Measurements from ENCODE around the gene ARHGEF35. TPM values are rescaled to one million over a fixed set of nuclear protein-coding genes. Genes with fewer than 3 reads are reported as not detected.
"Not testable (repeated sequence)": the region's sequence is repeated elsewhere in the genome, so short reads cannot be mapped to it uniquely, and the experiment has no call there.

ARHGEF35 gene
- not detected for polyA plus RNA-seq (2012; ENCODE audit: insufficient read depth, insufficient read length, low read depth)

DNA sequence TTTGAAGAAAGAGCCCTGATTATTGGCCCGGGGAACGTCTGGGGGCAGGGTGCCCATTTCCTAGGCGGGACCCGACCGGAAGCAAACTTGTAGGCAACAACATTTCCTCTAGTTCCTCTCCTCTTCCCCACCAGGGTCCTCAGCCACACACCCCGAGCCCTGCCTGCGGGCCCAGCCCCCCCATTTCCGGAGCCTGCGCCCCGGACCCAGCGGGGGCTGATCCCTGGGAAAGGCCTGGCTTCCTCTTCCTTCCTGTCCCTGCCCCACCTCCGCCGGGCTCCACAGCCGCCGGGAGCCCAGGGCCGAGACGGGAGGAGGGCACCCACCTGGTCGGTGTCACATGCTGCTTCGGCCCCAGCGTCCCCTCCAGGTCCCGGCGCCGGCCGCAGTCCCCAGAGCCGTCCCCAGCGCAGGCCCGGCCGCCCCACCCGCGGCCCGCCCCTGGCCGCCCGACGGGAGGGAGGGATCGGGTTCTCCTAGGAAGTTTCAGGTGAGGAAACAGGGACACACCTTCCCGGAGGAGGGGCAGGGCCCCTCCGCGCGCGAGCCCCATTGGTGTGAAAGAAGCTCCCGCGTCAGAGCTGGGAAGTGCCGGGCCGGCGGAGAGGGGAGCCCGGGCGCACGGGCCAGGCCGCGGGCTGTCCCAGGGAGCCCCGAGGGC, at the start of gene ARHGEF35:
TSS of gene ARHGEF35 (minus strand) at position 622 of the 661 bp plus-strand sequence. CDS start 7,450 bp downstream, outside the sequence.
- not testable (repeated sequence) for H3K36me3 ChIP-seq; H3K9me3 ChIP-seq; H3K4me1 ChIP-seq; H3K4me3 ChIP-seq (ENCODE audit: low read depth, low read length); DNase-seq; H3K27me3 ChIP-seq

DNA sequence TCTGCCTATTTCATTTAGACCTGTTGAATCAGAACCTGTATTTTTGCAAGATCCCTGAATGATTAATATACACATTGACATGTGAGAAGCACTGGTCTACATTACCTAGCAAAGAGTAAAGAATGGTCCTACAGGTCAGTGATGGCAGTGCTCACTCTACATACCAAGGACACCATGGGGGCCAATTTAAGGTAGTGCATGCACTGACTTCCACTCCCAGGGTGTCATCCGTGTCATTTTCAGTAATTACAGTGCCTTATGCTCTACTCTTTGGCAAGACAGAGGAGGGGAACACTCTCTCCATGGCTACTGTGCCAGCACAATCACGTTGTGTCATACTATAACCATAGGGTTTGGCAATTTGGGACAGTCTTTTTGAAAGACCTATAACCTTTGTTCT, 49.7 kb upstream of the ARHGEF35 start:
- H3K27me3 ChIP-seq; H3K9me3 ChIP-seq; DNase-seq; H3K4me1 ChIP-seq; H3K4me3 ChIP-seq (ENCODE audit: low read depth, low read length); H3K36me3 ChIP-seq: not testable (repeated sequence)

DNA sequence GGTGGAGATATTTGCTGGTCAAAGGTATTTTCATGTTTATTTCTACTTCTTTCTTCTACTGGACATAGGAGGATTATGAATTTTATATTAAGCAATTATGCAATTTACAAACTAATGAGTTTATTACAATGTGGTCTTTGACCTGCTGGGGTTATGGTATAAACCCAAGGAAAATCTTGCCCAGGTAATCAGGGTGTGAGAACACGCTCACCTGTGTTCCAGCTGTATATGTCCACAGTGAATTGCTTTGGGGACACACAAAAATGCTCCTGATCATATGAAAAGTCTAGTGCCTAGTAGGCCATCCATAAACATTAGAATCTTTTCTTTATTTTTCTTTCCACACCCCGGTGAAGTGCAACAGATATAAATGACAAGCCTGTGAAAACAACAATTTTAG, 43.7 kb upstream of the ARHGEF35 start, which contains the start of gene OR2A42:
TSS of gene OR2A42 (minus strand) at position 241 of the 400 bp plus-strand sequence. CDS start 6,762 bp downstream, outside the sequence.
- not testable (repeated sequence) for H3K27me3 ChIP-seq; H3K36me3 ChIP-seq; DNase-seq; H3K9me3 ChIP-seq; H3K4me3 ChIP-seq (ENCODE audit: low read depth, low read length); H3K4me1 ChIP-seq

DNA sequence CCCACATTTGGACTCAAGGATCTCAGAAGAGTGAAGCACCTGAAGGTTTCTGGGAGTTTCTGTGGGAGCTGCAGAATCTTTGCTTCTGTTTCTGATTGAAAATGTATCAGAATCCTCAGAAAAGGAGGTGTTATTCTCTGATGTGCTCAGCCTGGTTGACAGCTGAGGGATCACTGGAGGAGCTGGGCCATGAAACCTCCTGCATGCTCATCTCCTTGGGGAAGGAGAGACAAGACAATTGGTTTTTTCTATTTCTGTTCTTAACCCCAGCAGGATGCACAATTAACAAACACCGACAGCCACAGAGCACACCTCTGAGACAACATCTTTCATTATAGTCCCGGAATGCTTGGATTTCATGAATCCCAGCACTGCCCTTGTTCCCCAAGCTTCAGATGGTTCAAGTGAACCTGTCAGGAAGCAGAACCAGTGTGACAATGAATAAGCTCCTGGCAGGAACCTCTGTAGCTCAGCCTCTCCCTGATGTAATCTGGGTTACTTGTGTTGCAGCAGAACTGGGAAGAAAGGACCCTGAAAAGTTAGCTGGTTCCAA, 43.0 kb upstream of the ARHGEF35 start:
- not testable (repeated sequence) for H3K9me3 ChIP-seq; H3K36me3 ChIP-seq; H3K4me1 ChIP-seq; H3K4me3 ChIP-seq (ENCODE audit: low read depth, low read length); H3K27me3 ChIP-seq; DNase-seq

DNA sequence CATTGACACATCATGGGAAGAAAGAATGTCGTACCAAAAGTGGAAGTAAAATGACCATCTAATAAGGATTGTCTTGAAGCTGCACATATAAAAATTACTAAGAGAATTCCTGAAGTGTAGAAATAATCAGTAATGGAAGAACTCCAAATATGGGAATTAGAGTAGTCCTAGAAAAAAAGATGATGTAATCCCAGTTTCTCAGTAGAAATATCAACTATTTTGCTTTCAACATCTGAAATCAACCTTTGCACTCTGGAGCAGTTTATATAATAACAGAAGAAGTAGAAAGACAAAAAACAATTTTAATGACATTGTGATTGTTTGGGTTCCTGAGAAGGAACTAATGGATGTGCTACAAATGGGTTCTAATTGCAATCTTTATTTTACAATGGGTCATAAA, 37.4 kb upstream of the ARHGEF35 start:
- not testable (repeated sequence) for H3K4me1 ChIP-seq; H3K36me3 ChIP-seq; H3K27me3 ChIP-seq; H3K4me3 ChIP-seq (ENCODE audit: low read depth, low read length); H3K9me3 ChIP-seq; DNase-seq

DNA sequence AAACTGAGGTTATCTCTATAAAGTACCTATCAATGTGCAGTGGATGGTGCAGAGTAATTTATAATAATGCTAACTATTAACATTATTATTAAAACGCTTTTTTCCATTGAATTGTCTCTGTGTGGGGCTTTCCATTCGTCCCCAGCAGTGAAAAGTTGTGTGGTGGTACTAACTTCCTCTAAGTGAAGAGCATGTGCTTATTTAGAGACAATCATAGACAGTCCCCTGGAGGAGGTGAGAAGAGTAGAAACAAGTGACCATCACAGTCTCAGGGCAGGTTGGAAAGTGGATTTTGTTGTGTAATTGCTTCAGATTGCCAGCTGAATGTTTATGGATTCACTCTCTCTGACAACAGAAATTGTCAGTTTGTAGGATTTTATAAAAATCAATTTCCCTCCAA, 35.4 kb upstream of the ARHGEF35 start:
- H3K4me1 ChIP-seq; H3K27me3 ChIP-seq; H3K4me3 ChIP-seq (ENCODE audit: low read depth, low read length); H3K36me3 ChIP-seq; H3K9me3 ChIP-seq; DNase-seq: not testable (repeated sequence)

DNA sequence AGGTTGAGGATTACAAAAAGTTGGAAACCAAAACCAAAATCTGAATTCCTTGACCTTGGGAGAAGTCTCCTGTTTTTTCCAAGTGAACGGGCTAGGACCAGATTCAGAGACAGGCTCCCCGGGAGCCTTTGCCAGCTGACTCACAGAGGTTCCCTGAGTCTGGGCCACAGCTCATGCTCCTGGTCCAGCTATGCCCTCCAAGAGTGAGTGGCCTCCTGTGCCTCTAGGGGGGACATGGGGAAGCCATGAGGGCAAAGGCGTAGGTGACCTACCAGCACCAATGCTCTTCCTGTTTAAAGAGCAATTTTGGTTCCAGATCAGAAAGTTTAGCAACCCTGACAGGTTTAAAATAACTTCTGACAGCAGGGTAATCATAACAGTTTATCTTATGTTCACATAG, 33.2 kb upstream of the ARHGEF35 start:
- not testable (repeated sequence) for H3K27me3 ChIP-seq; DNase-seq; H3K36me3 ChIP-seq; H3K9me3 ChIP-seq; H3K4me3 ChIP-seq (ENCODE audit: low read depth, low read length); H3K4me1 ChIP-seq

DNA sequence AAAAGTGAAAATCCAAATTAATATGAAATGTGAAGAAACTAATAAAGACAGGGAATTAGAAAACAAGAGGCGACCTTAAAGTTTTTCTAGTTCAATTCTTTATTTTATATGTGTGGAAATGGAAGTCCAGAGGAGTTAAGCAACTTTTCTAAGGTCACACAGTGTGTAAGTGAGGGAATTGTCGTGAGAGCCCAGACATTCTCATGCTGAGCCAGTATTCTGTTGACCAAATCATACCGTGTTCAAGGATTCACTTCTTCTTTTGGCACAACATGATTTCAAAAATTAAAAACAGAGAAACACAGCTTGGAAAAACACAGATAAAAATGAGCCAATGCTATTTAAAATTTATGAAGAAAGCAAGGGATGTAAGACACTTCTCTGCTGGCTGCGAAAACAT, 31.2 kb upstream of the ARHGEF35 start:
- not testable (repeated sequence) for H3K27me3 ChIP-seq; DNase-seq; H3K36me3 ChIP-seq; H3K4me1 ChIP-seq; H3K4me3 ChIP-seq (ENCODE audit: low read depth, low read length); H3K9me3 ChIP-seq

DNA sequence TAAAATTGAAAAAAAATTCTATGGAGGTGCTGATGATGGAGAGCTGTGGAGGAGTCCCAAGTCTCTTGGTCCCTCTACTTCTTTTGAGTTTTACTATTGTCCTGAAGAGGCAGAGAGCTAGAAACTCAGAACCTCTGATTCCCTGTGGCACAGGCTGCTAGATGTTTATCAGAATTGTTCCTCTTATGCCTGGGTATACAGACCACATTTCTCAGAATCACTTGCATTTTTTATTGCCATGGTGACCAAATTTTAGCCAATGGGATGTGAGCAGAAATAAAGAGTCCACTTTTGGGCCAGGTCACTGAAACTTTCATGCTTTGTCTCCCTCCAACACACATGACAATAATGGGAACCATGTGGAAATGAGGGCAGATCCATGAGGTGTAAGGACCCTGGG, 28.0 kb upstream of the ARHGEF35 start:
- not testable (repeated sequence) for H3K9me3 ChIP-seq; DNase-seq; H3K27me3 ChIP-seq; H3K4me3 ChIP-seq (ENCODE audit: low read depth, low read length); H3K36me3 ChIP-seq; H3K4me1 ChIP-seq

DNA sequence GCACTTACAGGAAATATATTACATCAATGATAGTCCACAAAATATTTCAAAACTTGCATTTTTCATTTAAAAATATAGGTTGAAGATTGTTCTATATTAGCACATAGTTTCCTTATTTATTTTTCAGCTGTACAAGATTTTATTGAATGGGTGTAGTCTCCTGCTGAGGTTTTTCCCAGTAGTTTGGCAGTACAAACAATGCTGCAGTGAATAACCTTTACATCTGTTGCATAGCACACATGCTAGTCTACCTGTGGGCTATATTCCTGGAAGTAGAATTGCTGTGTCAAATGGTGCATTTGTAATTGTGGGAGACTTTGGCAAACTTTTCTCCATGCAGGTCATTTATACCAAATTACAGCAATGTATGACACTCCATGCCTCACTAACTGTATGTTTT, 24.9 kb upstream of the ARHGEF35 start:
- not testable (repeated sequence) for H3K4me3 ChIP-seq (ENCODE audit: low read depth, low read length); H3K9me3 ChIP-seq; DNase-seq; H3K4me1 ChIP-seq; H3K36me3 ChIP-seq; H3K27me3 ChIP-seq

DNA sequence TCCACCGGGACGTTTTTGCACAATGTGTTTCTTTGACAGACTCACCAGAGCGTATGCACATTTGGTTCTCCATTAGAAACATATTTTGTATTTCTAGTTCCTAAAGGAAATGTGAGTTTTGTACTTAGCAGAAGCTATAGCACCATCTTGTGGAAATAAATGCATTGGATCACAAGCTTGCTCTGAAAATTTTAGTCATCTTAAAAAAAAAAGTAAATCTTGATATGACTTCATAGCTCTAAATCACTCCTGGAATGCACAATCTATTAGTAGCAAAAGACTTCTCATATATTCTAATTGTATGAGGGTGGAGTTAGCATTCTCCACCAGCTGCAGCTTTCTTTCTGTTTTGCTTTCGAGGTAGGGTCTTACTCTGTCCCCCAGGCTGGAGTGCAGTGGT, 23.5 kb upstream of the ARHGEF35 start:
- not testable (repeated sequence) for H3K4me3 ChIP-seq (ENCODE audit: low read depth, low read length); H3K9me3 ChIP-seq; H3K36me3 ChIP-seq; DNase-seq; H3K4me1 ChIP-seq; H3K27me3 ChIP-seq

DNA sequence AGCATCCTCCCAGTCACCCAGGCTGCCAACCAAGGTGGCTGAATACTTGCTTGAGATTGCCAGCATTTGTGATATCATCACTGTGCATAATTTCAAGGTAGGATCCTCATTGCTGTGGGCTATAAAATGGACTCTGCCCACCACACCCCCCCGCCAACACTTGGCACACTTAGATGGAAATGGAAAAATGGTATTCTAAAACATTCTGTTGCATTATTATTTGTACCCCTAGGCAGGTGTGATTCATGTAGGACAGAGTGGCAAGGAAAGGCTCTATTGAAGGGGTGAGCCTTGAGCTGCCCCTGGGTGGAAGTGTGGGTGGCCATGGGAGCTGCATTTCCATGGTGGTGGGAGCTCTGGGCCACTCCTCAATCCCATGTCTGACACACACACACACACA, 22.9 kb upstream of the ARHGEF35 start:
- H3K4me3 ChIP-seq (ENCODE audit: low read depth, low read length), result not testable (repeated sequence)

DNA sequence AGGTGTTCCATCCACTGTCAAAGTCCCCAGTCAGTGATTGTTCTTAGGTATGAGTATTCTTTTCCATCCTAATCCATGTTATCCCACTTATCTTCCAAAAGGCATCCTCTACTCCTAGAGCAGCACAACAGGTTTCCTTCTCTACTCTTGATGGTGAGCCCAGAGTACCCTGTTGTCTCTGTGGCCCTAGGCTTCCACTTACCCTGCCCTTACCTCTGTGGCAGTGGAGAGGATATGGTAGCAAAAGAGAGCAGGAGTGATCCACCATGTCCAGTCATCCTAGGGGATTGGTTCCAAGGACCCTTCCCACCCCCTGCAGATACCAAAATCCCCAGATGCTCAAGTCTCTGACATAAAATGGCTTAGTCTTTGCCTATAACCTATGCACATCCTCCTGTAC, 21.6 kb upstream of the ARHGEF35 start:
- H3K9me3 ChIP-seq; DNase-seq; H3K4me1 ChIP-seq; H3K36me3 ChIP-seq; H3K27me3 ChIP-seq; H3K4me3 ChIP-seq (ENCODE audit: low read depth, low read length): not testable (repeated sequence)

More for the DNA sequence above, 22.9 kb upstream of the ARHGEF35 start:
- H3K9me3 ChIP-seq, DNase-seq, H3K36me3 ChIP-seq, H3K27me3 ChIP-seq, H3K4me1 ChIP-seq: not testable (repeated sequence)

DNA sequence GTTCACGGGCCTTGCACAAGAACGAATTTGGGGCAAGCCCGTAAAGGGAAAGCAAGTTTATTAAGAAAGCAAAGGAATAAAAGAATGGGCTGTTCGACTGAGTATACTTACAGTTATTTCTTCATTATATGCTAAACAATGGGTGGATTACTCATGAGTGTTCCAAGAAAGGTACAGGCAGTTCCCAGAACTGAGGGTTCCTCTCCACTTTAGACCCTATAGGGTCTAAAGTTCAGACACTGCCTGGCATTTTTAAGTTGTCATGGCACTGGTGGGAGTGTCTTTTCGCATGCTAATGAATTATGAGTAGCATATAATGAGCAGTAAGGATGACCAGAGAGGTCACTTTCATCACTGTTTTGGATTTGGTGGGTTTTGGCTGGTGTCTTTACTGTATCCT, 9.7 kb upstream of the ARHGEF35 start:
- not testable (repeated sequence) for H3K4me3 ChIP-seq (ENCODE audit: low read depth, low read length); H3K9me3 ChIP-seq; H3K4me1 ChIP-seq; H3K36me3 ChIP-seq; DNase-seq; H3K27me3 ChIP-seq

DNA sequence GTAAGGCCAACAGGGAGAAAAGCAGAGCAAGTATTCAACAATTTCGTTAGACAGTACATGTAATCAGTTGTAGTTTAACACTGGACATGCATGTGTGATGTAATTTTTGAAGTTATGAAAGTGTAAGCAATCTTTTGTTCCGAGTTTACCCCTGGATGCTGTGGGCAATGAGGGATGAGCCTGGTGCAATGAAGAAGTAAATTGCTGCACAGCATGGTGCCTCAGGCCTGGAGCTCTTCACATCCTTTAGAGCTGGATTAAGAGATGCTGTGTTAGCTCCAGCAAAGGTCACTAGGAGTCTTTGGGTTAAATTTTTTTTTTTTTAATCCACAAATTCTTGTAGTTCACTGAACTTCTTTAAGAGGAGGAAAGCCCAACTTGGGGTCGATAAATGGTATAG, 7.5 kb upstream of the ARHGEF35 start:
- H3K36me3 ChIP-seq; H3K27me3 ChIP-seq; DNase-seq; H3K9me3 ChIP-seq; H3K4me1 ChIP-seq; H3K4me3 ChIP-seq (ENCODE audit: low read depth, low read length): not testable (repeated sequence)

DNA sequence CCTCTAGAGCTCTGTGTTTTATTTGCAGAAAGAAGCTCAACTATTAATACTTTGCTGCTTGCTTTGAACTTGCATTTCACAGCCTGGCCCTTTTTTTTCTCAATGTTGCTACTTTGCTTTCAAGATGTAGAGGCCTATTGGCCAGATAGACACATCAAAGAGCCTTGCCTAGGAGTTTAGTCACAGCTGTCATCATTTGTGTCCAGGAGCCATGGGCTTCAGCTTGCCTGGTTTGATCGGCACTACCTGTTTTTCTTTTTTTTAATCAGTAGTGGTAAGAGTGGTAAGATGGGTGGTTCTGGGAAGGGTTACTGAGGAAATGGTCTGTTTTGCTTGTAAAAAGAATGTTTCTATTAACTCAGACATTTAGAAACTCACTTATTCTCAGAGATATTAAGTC, 6.3 kb upstream of the ARHGEF35 start:
- H3K4me3 ChIP-seq (ENCODE audit: low read depth, low read length); H3K27me3 ChIP-seq; H3K9me3 ChIP-seq; H3K4me1 ChIP-seq; H3K36me3 ChIP-seq; DNase-seq: not testable (repeated sequence)

DNA sequence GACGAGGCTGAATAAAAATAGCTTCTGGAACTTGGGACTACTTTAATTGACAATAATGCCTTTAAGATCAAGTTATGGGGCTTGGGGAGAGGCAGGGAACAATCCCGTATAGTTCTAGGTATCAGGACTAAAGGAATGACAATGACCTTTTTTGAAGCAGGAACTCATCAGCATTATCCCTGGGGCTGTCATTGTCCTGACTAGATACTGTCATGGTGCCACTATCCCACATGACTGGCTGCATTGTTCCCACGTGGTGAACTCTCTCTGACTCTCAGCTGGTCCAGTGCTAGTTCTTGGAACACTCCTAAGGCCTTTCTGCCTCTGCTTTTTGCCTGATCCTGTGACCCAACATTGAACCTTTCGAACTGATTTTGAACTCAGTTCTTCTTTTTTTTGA, 3.3 kb upstream of the ARHGEF35 start:
- DNase-seq; H3K9me3 ChIP-seq; H3K36me3 ChIP-seq; H3K4me1 ChIP-seq; H3K27me3 ChIP-seq; H3K4me3 ChIP-seq (ENCODE audit: low read depth, low read length): not testable (repeated sequence)

Measured in BE2C (cell line).